ENCODE data around the gene PCDHGA8.
A peak's percentile ranks its signal among the peaks of the same experiment; 100 is the strongest.
"Not testable (repeated sequence)": the region's sequence is repeated elsewhere in the genome, so short reads cannot be mapped to it uniquely, and the experiment has no call there.

The PCDHGA8 gene

DNA sequence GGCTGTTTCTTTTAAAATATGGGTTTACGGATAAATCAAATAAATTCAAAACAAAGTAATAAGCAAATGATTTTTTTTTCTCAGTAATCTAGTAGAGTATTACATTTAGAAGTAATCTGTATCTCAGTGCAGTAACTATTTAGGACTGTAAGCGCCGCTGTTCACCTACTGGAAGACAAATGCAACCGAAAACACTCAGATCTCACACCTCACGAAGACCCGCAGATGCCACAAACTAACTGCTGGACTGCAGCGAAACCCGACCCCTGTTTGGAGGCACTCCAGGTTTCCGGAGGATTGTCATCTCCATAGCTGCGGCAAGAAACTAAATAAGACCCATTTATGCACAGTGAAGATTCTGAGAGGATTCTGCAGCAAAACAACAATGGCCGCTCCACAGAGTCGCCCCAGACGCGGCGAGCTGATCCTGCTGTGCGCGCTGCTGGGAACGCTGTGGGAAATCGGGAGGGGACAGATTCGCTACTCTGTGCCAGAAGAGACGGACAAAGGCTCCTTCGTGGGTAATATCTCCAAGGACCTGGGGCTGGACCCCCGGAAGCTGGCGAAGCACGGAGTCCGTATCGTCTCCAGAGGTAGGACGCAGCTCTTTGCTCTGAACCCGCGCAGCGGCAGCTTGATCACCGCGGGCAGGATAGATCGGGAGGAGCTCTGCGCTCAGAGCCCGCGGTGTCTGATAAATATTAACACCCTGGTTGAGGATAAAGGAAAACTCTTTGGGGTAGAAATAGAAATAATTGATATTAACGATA lies at the start of gene PCDHGA8:
TSS of gene PCDHGA8 (plus strand) at position 205 of the 770 bp plus-strand sequence. CDS start at position 386, 181 bp downstream.
- no peak for DNase-seq

- DNase-seq = no peak
Measured at GRCh38 chr5:141342773-141343172, 49.7 kb upstream of the PCDHGA8 start.

GRCh38 chr5:141343242-141343952 lies 49.0 kb upstream of the PCDHGA8 start, which contains the start of gene PCDHGA3:
Gene PCDHGA3 (plus strand): TSS chr5:141343829. CDS start chr5:141344034, 205 bp downstream.
- DNase-seq = no peak

DNA sequence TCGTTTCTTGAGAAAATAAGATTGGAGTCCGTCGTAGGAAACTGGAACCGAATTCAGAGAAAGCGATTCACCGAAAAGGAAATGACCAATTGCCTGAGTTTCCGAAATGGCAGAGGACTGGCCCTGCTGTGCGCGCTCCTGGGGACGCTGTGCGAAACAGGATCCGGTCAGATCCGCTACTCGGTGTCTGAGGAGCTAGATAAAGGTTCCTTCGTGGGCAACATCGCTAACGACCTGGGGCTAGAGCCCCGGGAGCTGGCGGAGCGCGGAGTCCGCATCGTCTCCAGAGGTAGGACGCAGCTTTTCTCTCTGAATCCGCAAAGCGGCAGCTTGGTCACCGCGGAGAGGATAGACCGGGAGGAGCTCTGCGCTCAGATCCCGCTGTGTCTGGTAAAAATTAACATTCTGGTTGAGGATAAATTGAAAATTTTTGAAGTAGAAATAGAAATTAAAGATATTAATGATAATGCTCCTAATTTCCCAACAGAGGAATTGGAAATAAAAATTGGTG lies 48.4 kb upstream of the PCDHGA8 start:
- no peak for DNase-seq

- DNase-seq = no peak
Measured at GRCh38 chr5:141345327-141345726, 47.1 kb upstream of the PCDHGA8 start.

GRCh38 chr5:141346017-141346416 lies 46.4 kb upstream of the PCDHGA8 start:
- DNase-seq = not testable (repeated sequence)

- peak; percentile 18 to 46 for DNase-seq
Measured at GRCh38 chr5:141349917-141350619, 42.4 kb upstream of the PCDHGA8 start, which contains the start of gene PCDHGB1. Gene PCDHGB1 (plus strand): TSS chr5:141350099. CDS start chr5:141350261, 162 bp downstream.

DNA sequence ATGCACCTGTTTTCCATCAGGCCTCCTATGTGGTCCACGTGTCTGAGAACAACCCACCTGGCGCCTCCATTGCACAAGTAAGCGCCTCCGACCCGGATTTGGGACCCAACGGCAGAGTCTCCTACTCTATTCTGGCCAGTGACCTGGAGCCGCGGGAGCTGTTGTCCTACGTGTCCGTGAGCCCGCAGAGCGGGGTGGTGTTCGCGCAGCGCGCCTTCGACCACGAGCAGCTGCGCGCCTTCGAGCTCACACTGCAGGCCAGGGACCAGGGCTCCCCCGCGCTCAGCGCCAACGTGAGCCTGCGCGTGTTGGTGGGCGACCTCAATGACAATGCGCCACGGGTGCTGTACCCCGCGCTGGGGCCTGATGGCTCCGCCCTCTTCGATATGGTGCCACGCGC lies 40.8 kb upstream of the PCDHGA8 start:
- no peak for DNase-seq

- peak in 1 of 2 donors; percentile 16 for DNase-seq
Measured at GRCh38 chr5:141354900-141355469, 37.4 kb upstream of the PCDHGA8 start, which contains the start of gene PCDHGA4. Gene PCDHGA4 (plus strand): TSS chr5:141355021. CDS start chr5:141355108, 87 bp downstream.

GRCh38 chr5:141355641-141356040 lies 36.8 kb upstream of the PCDHGA8 start:
- DNase-seq = no peak

GRCh38 chr5:141356133-141356532 lies 36.3 kb upstream of the PCDHGA8 start:
- DNase-seq = no peak

DNA sequence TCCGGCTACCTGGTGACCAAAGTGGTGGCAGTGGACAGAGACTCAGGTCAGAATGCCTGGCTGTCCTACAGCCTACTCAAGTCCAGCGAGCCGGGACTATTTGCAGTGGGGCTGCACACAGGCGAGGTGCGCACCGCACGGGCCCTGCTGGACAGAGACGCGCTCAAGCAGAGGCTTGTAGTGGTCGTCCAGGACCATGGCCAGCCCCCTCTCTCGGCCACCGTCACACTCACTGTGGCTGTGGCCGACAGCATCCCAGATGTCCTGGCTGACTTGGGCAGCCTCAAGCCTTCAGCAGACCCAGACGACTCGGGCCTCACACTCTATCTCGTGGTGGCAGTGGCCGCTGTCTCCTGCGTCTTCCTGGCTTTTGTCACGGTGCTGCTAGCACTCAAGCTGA lies 35.5 kb upstream of the PCDHGA8 start:
- DNase-seq = no peak

- DNase-seq = peak in 1 of 2 donors; percentile 41
Measured at GRCh38 chr5:141359790-141360426, 32.5 kb upstream of the PCDHGA8 start, which contains the start of gene PCDHGB2. Gene PCDHGB2 (plus strand): TSS chr5:141359994. CDS start chr5:141360136, 142 bp downstream.

DNA sequence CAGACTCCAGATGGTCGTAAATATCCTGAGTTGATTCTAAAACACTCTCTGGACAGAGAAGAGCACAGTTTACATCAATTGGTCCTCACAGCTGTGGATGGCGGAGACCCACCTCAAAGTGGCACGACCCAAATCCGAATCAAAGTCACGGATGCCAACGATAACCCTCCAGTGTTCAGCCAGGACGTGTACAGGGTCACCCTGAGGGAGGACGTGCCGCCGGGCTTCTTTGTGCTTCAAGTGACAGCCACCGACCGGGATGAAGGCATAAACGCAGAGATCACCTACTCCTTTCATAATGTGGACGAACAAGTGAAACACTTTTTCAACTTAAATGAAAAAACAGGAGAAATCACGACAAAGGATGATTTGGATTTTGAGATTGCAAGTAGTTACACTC lies 31.7 kb upstream of the PCDHGA8 start:
- DNase-seq = no peak

- DNase-seq = no peak
Measured at GRCh38 chr5:141362719-141363118, 29.7 kb upstream of the PCDHGA8 start.

DNA sequence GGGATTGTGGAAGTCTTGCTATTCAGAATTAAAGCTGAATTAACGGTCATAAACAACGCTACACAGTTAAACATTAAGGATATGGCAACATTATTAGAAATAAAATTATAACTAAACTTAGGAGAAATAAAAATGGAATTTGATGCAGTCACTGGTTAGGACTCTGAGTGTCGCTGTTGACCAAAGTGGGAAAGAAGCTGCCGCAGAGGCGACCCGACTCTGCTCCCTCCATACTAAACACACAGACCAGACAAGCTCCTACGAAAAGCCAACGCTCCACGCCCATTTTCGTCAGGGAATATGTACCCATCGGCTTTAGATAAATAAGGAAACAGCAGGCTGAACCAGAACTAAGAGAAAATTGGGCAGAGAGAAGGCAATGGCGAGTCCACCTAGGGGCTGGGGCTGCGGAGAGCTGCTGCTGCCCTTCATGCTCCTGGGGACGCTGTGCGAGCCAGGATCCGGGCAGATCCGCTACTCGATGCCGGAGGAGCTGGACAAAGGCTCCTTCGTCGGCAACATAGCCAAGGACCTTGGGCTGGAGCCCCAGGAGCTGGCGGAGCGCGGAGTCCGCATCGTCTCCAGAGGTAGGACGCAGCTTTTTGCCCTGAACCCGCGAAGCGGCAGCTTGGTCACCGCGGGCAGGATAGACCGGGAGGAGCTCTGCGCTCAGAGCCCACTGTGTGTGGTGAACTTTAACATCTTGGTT lies 28.3 kb upstream of the PCDHGA8 start, which contains the start of gene PCDHGA5:
TSS of gene PCDHGA5 (plus strand) at position 211 of the 709 bp plus-strand sequence. CDS start at position 380, 169 bp downstream.
- DNase-seq = no peak

DNA sequence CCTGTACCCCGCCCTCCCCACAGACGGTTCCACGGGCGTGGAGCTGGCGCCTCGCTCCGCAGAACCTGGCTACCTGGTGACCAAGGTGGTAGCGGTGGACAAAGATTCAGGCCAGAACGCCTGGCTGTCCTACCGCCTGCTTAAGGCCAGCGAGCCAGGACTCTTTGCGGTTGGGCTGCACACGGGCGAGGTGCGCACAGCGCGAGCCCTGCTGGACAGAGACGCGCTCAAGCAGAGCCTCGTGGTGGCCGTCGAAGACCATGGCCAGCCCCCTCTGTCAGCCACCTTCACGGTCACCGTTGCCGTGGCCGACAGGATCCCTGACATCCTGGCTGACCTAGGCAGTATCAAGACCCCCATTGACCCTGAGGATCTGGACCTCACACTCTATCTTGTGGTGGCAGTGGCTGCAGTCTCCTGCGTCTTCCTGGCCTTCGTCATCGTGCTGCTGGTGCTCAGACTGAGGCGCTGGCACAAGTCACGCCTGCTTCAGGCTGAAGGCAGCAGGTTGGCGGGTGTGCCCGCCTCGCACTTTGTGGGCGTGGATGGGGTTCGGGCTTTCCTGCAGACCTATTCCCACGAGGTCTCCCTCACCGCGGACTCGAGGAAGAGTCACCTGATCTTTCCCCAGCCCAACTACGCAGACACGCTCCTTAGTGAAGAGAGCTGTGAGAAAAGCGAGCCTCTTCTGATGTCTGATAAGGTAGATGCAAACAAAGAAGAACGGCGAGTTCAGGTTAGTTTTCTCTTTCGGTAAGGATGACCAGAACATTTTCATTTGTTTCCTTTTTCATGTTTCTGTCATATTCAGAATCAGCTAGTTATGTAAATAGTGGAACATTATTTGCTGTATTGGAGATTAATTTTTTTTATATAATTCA lies 26.2 kb upstream of the PCDHGA8 start:
- DNase-seq = no peak

DNA sequence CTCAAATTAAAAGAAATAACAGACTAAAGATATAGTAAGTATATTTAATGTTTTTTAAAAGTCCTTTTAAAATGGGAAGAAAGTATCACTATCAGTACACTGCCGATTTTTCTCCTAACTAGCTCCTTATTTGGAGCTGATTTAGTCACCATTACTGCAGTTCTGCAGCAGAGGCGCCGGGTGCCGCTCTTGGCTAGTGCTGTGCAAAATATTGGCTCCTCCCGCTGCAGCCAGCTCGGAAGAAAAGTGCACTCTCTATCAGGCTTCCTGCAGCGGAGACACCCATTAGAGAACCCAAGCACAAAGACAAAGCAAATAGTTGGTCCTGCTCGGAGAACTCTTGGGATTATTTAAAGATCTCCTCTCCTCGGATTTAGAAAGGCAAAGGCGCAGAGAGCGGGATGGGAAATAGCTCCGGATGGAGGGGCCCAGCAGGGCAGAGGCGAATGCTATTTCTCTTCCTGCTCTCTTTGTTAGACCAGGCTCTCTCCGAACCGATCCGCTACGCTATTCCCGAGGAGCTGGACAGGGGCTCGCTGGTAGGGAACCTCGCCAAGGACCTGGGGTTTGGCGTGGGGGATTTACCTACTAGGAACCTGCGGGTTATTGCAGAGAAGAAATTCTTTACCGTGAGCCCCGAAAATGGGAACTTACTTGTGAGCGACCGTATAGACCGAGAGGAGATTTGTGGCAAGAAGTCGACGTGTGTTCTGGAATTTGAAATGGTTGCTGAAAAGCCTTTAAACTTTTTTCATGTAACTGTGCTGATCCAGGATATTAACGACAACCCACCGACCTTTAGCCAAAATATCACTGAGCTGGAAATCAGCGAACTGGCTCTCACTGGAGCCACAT lies 22.2 kb upstream of the PCDHGA8 start, which contains the start of gene PCDHGB3:
TSS of gene PCDHGB3 (plus strand) at position 249 of the 855 bp plus-strand sequence. CDS start at position 402, 153 bp downstream.
- DNase-seq = peak; percentile 33 to 40
